IMR-90 (cell line): Measurements from ENCODE around the gene PCDHGC5. TPM values are rescaled to one million over a fixed set of nuclear protein-coding genes. Genes with fewer than 3 reads are reported as not detected.
A peak's percentile ranks its signal among the peaks of the same experiment; 100 is the strongest.

ENCODE experiments used
- ATAC-seq: fragments of 200-7000 bp; cut with Tn5 transposase; 2 replicates; pipeline ENCODE4 v1.9.1; 2020; ENCODE audit warnings: low read depth, mild to moderate bottlenecking, moderate library complexity
- BruUV-seq: library from RNA; stranded (reverse); fragments of 400-500 nt; replicated peaks from 2 replicates; lab custom pipeline; 2021; lab: Mats Ljungman, UMichigan
- CTCF ChIA-PET: fragments of 300-600 bp; formaldehyde crosslinking; extraction: SDS; loops from one replicate; lab custom pipeline; 2021; ENCODE audit warnings: antibody characterized with exemption; lab: Yijun Ruan, JAX
- POLR2A ChIA-PET: fragments of 300-600 bp; sonication (Branson Sonifier 250); formaldehyde crosslinking; loops from one replicate; lab custom pipeline; 2022; ENCODE audit warnings: antibody characterized with exemption; ENCODE audit not compliant: unreplicated experiment; lab: Charles Lee
- DNase-seq: peaks from one replicate; pipeline ENCODE4 v3.0.0; 2013
- H2AFZ ChIP-seq: replicated peaks from 2 replicates; pipeline ENCODE3; 2013; ENCODE audit warnings: low read length, mild to moderate bottlenecking; ENCODE audit not compliant: poor library complexity
- H2AK5ac ChIP-seq: 2 replicates; pipeline ENCODE4 v1.6.1; 2013; ENCODE audit warnings: low read depth, low read length, inconsistent platforms
- H2AK9ac ChIP-seq: replicated peaks from 2 replicates; pipeline ENCODE3; 2013; ENCODE audit warnings: mild to moderate bottlenecking, low read depth, low read length, moderate library complexity; ENCODE audit not compliant: poor library complexity
- H2BK120ac ChIP-seq: 2 replicates; pipeline ENCODE4 v1.6.1; 2013; ENCODE audit warnings: low read depth, low read length, inconsistent platforms
- H2BK15ac ChIP-seq: 3 replicates; pipeline ENCODE4 v1.6.1; 2013; ENCODE audit warnings: low read depth, low read length, inconsistent platforms
- H2BK20ac ChIP-seq: 2 replicates; pipeline ENCODE4 v1.6.1; 2013; ENCODE audit warnings: low read depth, mild to moderate bottlenecking, inconsistent platforms, low read length, moderate library complexity
- H2BK5ac ChIP-seq: 2 replicates; pipeline ENCODE4 v1.6.1; 2013; ENCODE audit warnings: mild to moderate bottlenecking, low read depth, low read length, inconsistent platforms; ENCODE audit not compliant: poor library complexity, severe bottlenecking
- H3K14ac ChIP-seq: replicated peaks from 2 replicates; pipeline ENCODE4 v1.6.1; 2013; ENCODE audit warnings: low read depth, low read length, inconsistent platforms
- H3K18ac ChIP-seq: 2 replicates; pipeline ENCODE4 v1.6.1; 2013; ENCODE audit warnings: low read depth, low read length, control low read depth
- H3K23ac ChIP-seq: 2 replicates; pipeline ENCODE4 v1.6.1; 2013; ENCODE audit warnings: low read depth, low read length, inconsistent platforms
- H3K27ac ChIP-seq: 2 replicates; pipeline ENCODE4 v1.5.1; 2013; ENCODE audit warnings: mild to moderate bottlenecking, control low read depth, low read length; ENCODE audit not compliant: insufficient read depth
- H3K27me3 ChIP-seq: 2 replicates; pipeline ENCODE4 v1.6.1; 2013; ENCODE audit warnings: low read length; ENCODE audit not compliant: control insufficient read depth, insufficient read depth
- H3K36me3 ChIP-seq: 2 replicates; pipeline ENCODE4 v1.6.1; 2013; ENCODE audit warnings: low read length, mixed read lengths; ENCODE audit not compliant: control insufficient read depth, insufficient read depth
- H3K4ac ChIP-seq: 2 replicates; pipeline ENCODE4 v1.6.1; 2013; ENCODE audit warnings: low read depth, low read length, inconsistent platforms
- H3K4me1 ChIP-seq: 2 replicates; pipeline ENCODE4 v1.6.1; 2013; ENCODE audit warnings: low read length, mixed read lengths; ENCODE audit not compliant: control insufficient read depth, insufficient read depth
- H3K4me2 ChIP-seq: 2 replicates; pipeline ENCODE4 v1.6.1; 2013; ENCODE audit warnings: low read depth, mild to moderate bottlenecking, control low read depth, low read length, moderate library complexity
- H3K4me3 ChIP-seq: 2 replicates; pipeline ENCODE4 v1.5.1; 2013; ENCODE audit warnings: low read depth, mild to moderate bottlenecking, control low read depth, low read length, moderate library complexity; ENCODE audit not compliant: insufficient read depth
- H3K56ac ChIP-seq: 2 replicates; pipeline ENCODE4 v1.6.1; 2013; ENCODE audit warnings: low read length, inconsistent platforms; ENCODE audit not compliant: insufficient read depth; ENCODE audit errors: extremely low read depth
- H3K79me1 ChIP-seq, 2 experiments: 2 replicates each; pipeline ENCODE4 v1.6.1; 2013; ENCODE audit warnings: low read length in 2 of 2, inconsistent platforms in 1 of 2, low read depth in 1 of 2
- H3K9ac ChIP-seq: 2 replicates; pipeline ENCODE4 v1.6.1; 2013; ENCODE audit warnings: low read depth, low read length, control low read depth
- H3K9me1 ChIP-seq: 2 replicates; pipeline ENCODE4 v1.6.1; 2013; ENCODE audit warnings: low read length, inconsistent platforms; ENCODE audit not compliant: insufficient read depth
- H3K9me3 ChIP-seq: 2 replicates; pipeline ENCODE4 v1.6.1; 2013; ENCODE audit warnings: low read length; ENCODE audit not compliant: control insufficient read depth, insufficient read depth
- H4K20me1 ChIP-seq: 2 replicates; pipeline ENCODE4 v1.6.1; 2013; ENCODE audit warnings: low read length, inconsistent platforms; ENCODE audit not compliant: insufficient read depth
- H4K5ac ChIP-seq: 2 replicates; pipeline ENCODE4 v1.6.1; 2013; ENCODE audit warnings: mild to moderate bottlenecking, low read depth, low read length, control low read depth
- H4K8ac ChIP-seq, 2 experiments: 2 replicates each; pipeline ENCODE4 v1.6.1; 2013; ENCODE audit warnings: low read depth in 2 of 2, low read length in 2 of 2, control low read depth in 1 of 2, inconsistent platforms in 1 of 2
- H4K91ac ChIP-seq: 2 replicates; pipeline ENCODE4 v1.6.1; 2013; ENCODE audit warnings: low read depth, low read length, inconsistent platforms; ENCODE audit not compliant: insufficient read depth
- BHLHE40 ChIP-seq: fragments of 150-350 bp; IDR thresholded peaks from 2 replicates; pipeline ENCODE4 v1.6.1; 2016; ENCODE audit warnings: mild to moderate bottlenecking, low read depth, low read length
- CHD1 ChIP-seq: IDR thresholded peaks from 2 replicates; pipeline ENCODE4 v1.6.1; 2012; ENCODE audit warnings: low read depth, low read length, improper control_type of control experiment
- CTCF ChIP-seq: conservative IDR thresholded peaks from 2 replicates; pipeline ENCODE4 v1.5.1; 2012; ENCODE audit warnings: mild to moderate bottlenecking, low read depth, low read length, improper control_type of control experiment
- ELK1 ChIP-seq: fragments of 150-350 bp; IDR thresholded peaks from 2 replicates; pipeline ENCODE4 v1.6.1; 2016; ENCODE audit warnings: low read depth, mild to moderate bottlenecking, low read length, moderate library complexity, borderline replicate concordance
- NFE2L2 ChIP-seq: fragments of 150-350 bp; IDR thresholded peaks from 2 replicates; pipeline ENCODE4 v1.6.1; 2016; ENCODE audit warnings: low read depth, mild to moderate bottlenecking, low read length
- POLR2A ChIP-seq: IDR thresholded peaks from 2 replicates; pipeline ENCODE4 v1.6.1; 2012; ENCODE audit warnings: mild to moderate bottlenecking, low read depth, low read length
- RAD21 ChIP-seq: IDR thresholded peaks from 2 replicates; pipeline ENCODE4 v1.6.1; 2012; ENCODE audit warnings: low read length, improper control_type of control experiment
- RCOR1 ChIP-seq: IDR thresholded peaks from 2 replicates; pipeline ENCODE4 v1.6.1; 2012; ENCODE audit warnings: mild to moderate bottlenecking, low read length, improper control_type of control experiment; ENCODE audit not compliant: insufficient replicate concordance
- RFX5 ChIP-seq: IDR thresholded peaks from 2 replicates; pipeline ENCODE4 v1.8.0; 2012; ENCODE audit warnings: low read depth, mild to moderate bottlenecking, low read length, moderate library complexity
- SMC3 ChIP-seq: fragments of 150-350 bp; IDR thresholded peaks from 2 replicates; pipeline ENCODE4 v1.6.1; 2016; ENCODE audit warnings: low read depth, mild to moderate bottlenecking, antibody characterized with exemption, low read length, moderate library complexity
- USF2 ChIP-seq: fragments of 150-350 bp; IDR thresholded peaks from 2 replicates; pipeline ENCODE4 v1.6.1; 2017; ENCODE audit warnings: mild to moderate bottlenecking, antibody characterized with exemption, low read length, low read depth
- WGBS, 2 experiments: methylation state at CpG; one replicate each; pipeline versions ENCODE4 v1.1.5 to v1.1.7; 2013; ENCODE audit warnings: missing lambda C conversion rate in 2 of 2; ENCODE audit not compliant: insufficient read length in 1 of 2; ENCODE audit errors: extremely low coverage in 2 of 2; 5-methylcytosine and 5-hydroxymethylcytosine counted together
- dilution Hi-C: fragments of 300-500 bp; cut with HindIII; formaldehyde crosslinking; loops from one replicate; pipeline ENCODE4 v1.14.3; 2018; ENCODE audit warnings: low sequenced_read_pairs; ENCODE audit not compliant: unreplicated experiment
- in situ Hi-C: fragments of 300-500 bp; cut with MboI; formaldehyde crosslinking; loops from 3 replicates; pipeline ENCODE4 v1.14.3; 2019; ENCODE audit warnings: low sequenced_read_pairs, inconsistent platforms, mixed read lengths
- intact Hi-C: fragments of 100-400 bp; cut with micrococcal nuclease; formaldehyde crosslinking; loops from 2 replicates; pipeline ENCODE4 v1.10.0; 2022
- polyA plus RNA-seq, 3 experiments: library from polyadenylated mRNA; depleted of rRNA; stranded (reverse); fragments of >200 nt; gene quantifications; 2 replicates each; pipeline ENCODE4 v1.2.3, GENCODE V29; 2012; ENCODE audit warnings: low replicate concordance in 1 of 3
- total RNA-seq: library from RNA; depleted of rRNA; stranded (reverse); fragments of >200 nt; gene quantifications from 2 replicates; pipeline ENCODE4 v1.2.3, GENCODE V29; 2012

PCDHGC5 gene
- total and polyA plus RNA-seq, 2 of the 4 experiments (the other 2 are of a cell fraction), result 2.9 to 3.8 TPM

- Histone ChIP-seq H3K9me1 (peaks cover 34% of the 10 kb centered on the region), H3K79me1 (peaks cover 34 to 75% of the 10 kb centered on the region in 2 experiments), H2BK15ac (no peak overlapping the region), H3K4me3 (no peak overlapping the region), H3K4ac (no peak overlapping the region), H3K4me2 (no peak overlapping the region), H3K23ac (no peak overlapping the region), H3K56ac (no peak overlapping the region), H2BK20ac (no peak overlapping the region), H3K18ac (no peak overlapping the region), H3K4me1 (peaks cover 37% of the 10 kb centered on the region), H4K20me1 (peaks cover 59% of the 10 kb centered on the region), H2BK5ac (no peak overlapping the region), H3K27ac (no peak overlapping the region), H4K5ac (no peak overlapping the region), H4K91ac (no peak overlapping the region), H4K8ac (no peak overlapping the region), H2AFZ (no peak overlapping the region), H3K27me3 (no peaks in the 10 kb centered on the region), H2AK9ac (peak overlapping the region; percentile 5), H3K9me3 (no peaks in the 10 kb centered on the region), H2AK5ac (no peak overlapping the region; the same call in 1 of the 2 replicates), H3K36me3 (peaks cover 46% of the 10 kb centered on the region), H2BK120ac (no peak overlapping the region), H3K14ac (no peak overlapping the region), H3K9ac (no peak overlapping the region)
- POLR2A ChIA-PET, result no interaction called here
- ATAC-seq, result no peak
- CTCF ChIA-PET, result no interaction called here
- WGBS, 2 experiments, result 80% methylated on average over 4 of the region's 13 CpGs; no CpG with 5 or more reads in 1 of the 2 experiments
- dilution Hi-C loops (no loop called here), intact Hi-C loops (no loop called here), in situ Hi-C loops (no loop called here)
- TF ChIP-seq NFE2L2 (no peak), POLR2A (no peak), RAD21 (no peak), USF2 (no peak), ELK1 (no peak), SMC3 (no peak), CTCF (no peak), RCOR1 (no peak), CHD1 (no peak), BHLHE40 (no peak), RFX5 (no peak)
- BruUV-seq, result no TSS peak
- no peak for DNase-seq
Observed at GRCh38 chr5:141490771-141491170, 1.9 kb downstream of the PCDHGC5 start.
